A549 (cell line): ENCODE measurements around the gene PPP4R4. TPM values are rescaled to one million over a fixed set of nuclear protein-coding genes. Genes with fewer than 3 reads are reported as not detected.

Experiments used
- ATAC-seq, 2 experiments: fragments of 200-7000 bp in 1 of 2; fragments of >200 bp in 1 of 2; cut with Nextera tagmentation in 1 of 2; cut with Tn5 transposase in 1 of 2; 3 replicates each; pipeline versions ENCODE4 v1.8.0 to v1.9.1; 2018 to 2020; ENCODE audit warnings: mild to moderate bottlenecking in 1 of 2, moderate library complexity in 1 of 2
- CTCF ChIA-PET: fragments of 300-600 bp; sonication (Branson Sonifier 250); formaldehyde crosslinking; extraction: SDS; loops from one replicate; lab custom pipeline; 2021; ENCODE audit warnings: antibody characterized with exemption, inconsistent platforms; lab: Yijun Ruan, JAX
- POLR2A ChIA-PET: fragments of 350-600 bp; formaldehyde crosslinking; extraction: SDS; loops from one replicate; lab custom pipeline; 2021; ENCODE audit warnings: antibody characterized with exemption, inconsistent platforms; lab: Yijun Ruan, JAX
- DNase-seq, 2 experiments: peaks; one replicate each; pipeline versions ENCODE4 v3.0.0 to v3.0.0-alpha.2; 2011 to 2016; ENCODE audit warnings: low read depth in 1 of 2, low spot score in 1 of 2
- FAIRE-seq: peaks from 2 replicates; lab custom pipeline; 2011; peaks lifted over from hg19 to GRCh38; lab: Jason Lieb, UNC
- H3K27ac ChIP-seq, 2 experiments: fragments of >200 bp; sonication (Bioruptor Twin); formaldehyde crosslinking; 3 replicates each; pipeline ENCODE4 v1.5.1; 2016 to 2017
- H3K4me1 ChIP-seq: fragments of >200 bp; sonication (Bioruptor Twin); formaldehyde crosslinking; 3 replicates; pipeline ENCODE4 v1.6.1; 2016
- H3K4me2 ChIP-seq: fragments of >200 bp; sonication (Bioruptor Twin); formaldehyde crosslinking; 3 replicates; pipeline ENCODE4 v1.6.1; 2016
- H3K4me3 ChIP-seq: fragments of >200 bp; sonication (Bioruptor Twin); formaldehyde crosslinking; 3 replicates; pipeline ENCODE4 v1.5.1; 2016
- H3K9me3 ChIP-seq: fragments of >200 bp; sonication (Bioruptor Twin); formaldehyde crosslinking; 3 replicates; pipeline ENCODE4 v1.6.1; 2016
- CBX8 ChIP-seq: fragments of 200-600 bp; sonication (generic); IDR thresholded peaks from 2 replicates; pipeline ENCODE4 v1.6.1; 2016
- CEBPB ChIP-seq, 2 experiments: fragments of >200 bp in 1 of 2; sonication (Bioruptor Twin) in 1 of 2; formaldehyde crosslinking in 1 of 2; IDR thresholded peaks; 2 replicates each; pipeline ENCODE4 v1.6.1; 2012 to 2016
- CHD2 ChIP-seq: fragments of 150-350 bp; IDR thresholded peaks from 2 replicates; pipeline ENCODE4 v1.6.1; 2014; ENCODE audit warnings: low read length; ENCODE audit not compliant: partially characterized antibody
- CHD4 ChIP-seq: fragments of 200-600 bp; sonication (generic); IDR thresholded peaks from 2 replicates; pipeline ENCODE4 v1.6.1; 2016; ENCODE audit warnings: antibody characterized with exemption, mild to moderate bottlenecking, borderline replicate concordance
- E2F6 ChIP-seq: IDR thresholded peaks from 2 replicates; pipeline ENCODE4 v1.6.1; 2012; ENCODE audit warnings: low read depth, borderline replicate concordance
- EP300 ChIP-seq, 2 experiments: fragments of >200 bp; sonication (Bioruptor Twin); formaldehyde crosslinking; IDR thresholded peaks; 2 replicates in 1 of 2; 3 replicates in 1 of 2; pipeline ENCODE4 v1.6.1; 2016 to 2017
- ESRRA ChIP-seq: fragments of 150-350 bp; IDR thresholded peaks from 2 replicates; pipeline ENCODE4 v1.6.1; 2014; ENCODE audit warnings: mild to moderate bottlenecking, low read length, borderline replicate concordance
- FOSB ChIP-seq: fragments of 250-450 bp; sonication (Bioruptor Pico); IDR thresholded peaks from 2 replicates; pipeline ENCODE4 v1.5.0; 2020; ENCODE audit warnings: mild to moderate bottlenecking, moderate library complexity
- FOSL2 ChIP-seq, 2 experiments: fragments of 450-650 bp in 1 of 2; fragments of >200 bp in 1 of 2; sonication (Bioruptor Twin) in 1 of 2; formaldehyde crosslinking; IDR thresholded peaks; 2 replicates each; pipeline versions ENCODE4 v1.5.0 to v1.6.1; 2016 to 2020; ENCODE audit warnings: mild to moderate bottlenecking in 1 of 2, moderate library complexity in 1 of 2
- GATA3 ChIP-seq: IDR thresholded peaks from 2 replicates; pipeline ENCODE4 v1.6.1; 2012; ENCODE audit warnings: borderline replicate concordance
- HDAC2 ChIP-seq: fragments of 200-600 bp; sonication (generic); IDR thresholded peaks from 2 replicates; pipeline ENCODE4 v1.6.1; 2016
- HEYL ChIP-seq: fragments of 250-450 bp; sonication (Bioruptor Pico); IDR thresholded peaks from 2 replicates; pipeline ENCODE4 v1.8.0; 2021; ENCODE audit warnings: mild to moderate bottlenecking, moderate library complexity
- HOXA7 ChIP-seq: fragments of 250-450 bp; sonication (Bioruptor Pico); IDR thresholded peaks from 2 replicates; pipeline ENCODE4 v1.5.0; 2020; ENCODE audit warnings: mild to moderate bottlenecking, moderate library complexity
- KDM5A ChIP-seq: fragments of 200-600 bp; sonication (generic); IDR thresholded peaks from 2 replicates; pipeline ENCODE4 v1.6.1; 2016; ENCODE audit warnings: antibody characterized with exemption, mild to moderate bottlenecking
- MAX ChIP-seq: IDR thresholded peaks from 2 replicates; pipeline ENCODE4 v1.6.1; 2012
- MYC ChIP-seq: IDR thresholded peaks from 2 replicates; pipeline ENCODE4 v1.6.1; 2012; ENCODE audit warnings: mild to moderate bottlenecking, inconsistent platforms, low read length, improper control_type of control experiment, borderline replicate concordance
- REST ChIP-seq: fragments of 200-600 bp; sonication (generic); IDR thresholded peaks from 2 replicates; pipeline ENCODE4 v1.6.1; 2016; ENCODE audit warnings: antibody characterized with exemption, mild to moderate bottlenecking, moderate library complexity
- RFX5 ChIP-seq: fragments of 450-650 bp; IDR thresholded peaks from 2 replicates; pipeline ENCODE4 v1.7.1; 2014; ENCODE audit warnings: antibody characterized with exemption, mild to moderate bottlenecking, moderate library complexity
- SREBF2 ChIP-seq: fragments of 450-650 bp; IDR thresholded peaks from 2 replicates; pipeline ENCODE4 v1.6.1; 2014; ENCODE audit warnings: mild to moderate bottlenecking, moderate library complexity
- TP53 ChIP-seq: fragments of 250-450 bp; sonication (Bioruptor Pico); IDR thresholded peaks from 2 replicates; pipeline ENCODE4 v1.5.0; 2021; ENCODE audit warnings: mild to moderate bottlenecking, moderate library complexity
- ZC3H11A ChIP-seq: fragments of 450-650 bp; IDR thresholded peaks from 2 replicates; pipeline ENCODE4 v1.6.1; 2014; ENCODE audit warnings: antibody characterized with exemption, mild to moderate bottlenecking
- WGBS: methylation state at CpG from one replicate; pipeline ENCODE4 v1.1.6; 2017; ENCODE audit errors: missing lambda C conversion rate; 5-methylcytosine and 5-hydroxymethylcytosine counted together
- polyA plus RNA-seq, 4 experiments: library from polyadenylated mRNA; depleted of rRNA in 3 of 4; stranded (reverse); fragments of >200 nt; fragmentation: RNase III in 1 of 4; extraction: RNeasy Plus Mini Kit Qiagen cat#74134 plus additional on column Dnase treatment in 1 of 4; gene quantifications; 2 replicates in 3 of 4; 3 replicates in 1 of 4; pipeline ENCODE4 v1.2.3, GENCODE V29; 2011 to 2017

Gene PPP4R4
- polyA plus RNA-seq, 2 of the 4 experiments (the other 2 are of a cell fraction), result 0.12 to 0.25 TPM

GRCh38 chr14:94278731-94279130 lies 104.6 kb downstream of the PPP4R4 start:
- WGBS, result 11% methylated on average over 2 of the region's 2 CpGs
- ChIA-PET POLR2A (no interaction called here), CTCF (no interaction called here)

GRCh38 chr14:94282991-94283723 lies 109.0 kb downstream of the PPP4R4 start:
- no peak for ATAC-seq
- TF ChIP-seq CHD2, result no peak
- no peak for TF ChIP-seq SREBF2
- TF ChIP-seq TP53 (CRISPR knock-in tag), result no peak
- TF ChIP-seq CEBPB (IDR thresholded peaks at IDR 0.05), result no peak
- no peak for TF ChIP-seq CHD4
- no peak for TF ChIP-seq ESRRA
- WGBS, result 20% methylated on average over 2 of the region's 2 CpGs
- Histone ChIP-seq H3K9me3 (no peaks in the 10 kb centered on the region), H3K27ac (no peak overlapping the region), H3K4me2 (no peak overlapping the region), H3K4me1 (no peaks in the 10 kb centered on the region), H3K4me3 (no peak overlapping the region)
- CTCF ChIA-PET, result no interaction called here
- no peak for DNase-seq
- POLR2A ChIA-PET, result no interaction called here
- no peak for FAIRE-seq

More at GRCh38 chr14:94278731-94279130, 104.6 kb downstream of the PPP4R4 start:
- TF ChIP-seq HOXA7 (CRISPR knock-in tag) (no peak), REST (no peak), RFX5 (no peak), CEBPB (IDR thresholded peaks at IDR 0.05) (no peak), EP300 (IDR thresholded peaks at IDR 0.05) (no peak), ESRRA (no peak), ZC3H11A (no peak), CBX8 (no peak), FOSB (CRISPR knock-in tag) (no peak), HDAC2 (no peak), FOSL2 (IDR thresholded peaks at IDR 0.05) (no peak), FOSL2 (CRISPR knock-in tag; IDR thresholded peaks at IDR 0.05) (no peak), E2F6 (no peak), HEYL (CRISPR knock-in tag) (no peak), MYC (no peak), GATA3 (no peak), MAX (no peak), KDM5A (no peak)
- TF ChIP-seq, all 56 proteins: peak for 0
- Histone ChIP-seq H3K4me3 (no peak overlapping the region), H3K9me3 (no peaks in the 10 kb centered on the region), H3K4me1 (no peaks in the 10 kb centered on the region), H3K4me2 (no peak overlapping the region), H3K27ac (no peak overlapping the region)
- no peak for DNase-seq
- no peak for FAIRE-seq
- no peak for ATAC-seq
